Measurements from ENCODE around the gene PLK2. TPM values are rescaled to one million over a fixed set of nuclear protein-coding genes. Genes with fewer than 3 reads are reported as not detected.

PLK2 gene
- 183 and 186 TPM in 2 replicates for total RNA-seq
- polyA plus RNA-seq: 96.2 and 98.0 TPM in 2 replicates

DNA sequence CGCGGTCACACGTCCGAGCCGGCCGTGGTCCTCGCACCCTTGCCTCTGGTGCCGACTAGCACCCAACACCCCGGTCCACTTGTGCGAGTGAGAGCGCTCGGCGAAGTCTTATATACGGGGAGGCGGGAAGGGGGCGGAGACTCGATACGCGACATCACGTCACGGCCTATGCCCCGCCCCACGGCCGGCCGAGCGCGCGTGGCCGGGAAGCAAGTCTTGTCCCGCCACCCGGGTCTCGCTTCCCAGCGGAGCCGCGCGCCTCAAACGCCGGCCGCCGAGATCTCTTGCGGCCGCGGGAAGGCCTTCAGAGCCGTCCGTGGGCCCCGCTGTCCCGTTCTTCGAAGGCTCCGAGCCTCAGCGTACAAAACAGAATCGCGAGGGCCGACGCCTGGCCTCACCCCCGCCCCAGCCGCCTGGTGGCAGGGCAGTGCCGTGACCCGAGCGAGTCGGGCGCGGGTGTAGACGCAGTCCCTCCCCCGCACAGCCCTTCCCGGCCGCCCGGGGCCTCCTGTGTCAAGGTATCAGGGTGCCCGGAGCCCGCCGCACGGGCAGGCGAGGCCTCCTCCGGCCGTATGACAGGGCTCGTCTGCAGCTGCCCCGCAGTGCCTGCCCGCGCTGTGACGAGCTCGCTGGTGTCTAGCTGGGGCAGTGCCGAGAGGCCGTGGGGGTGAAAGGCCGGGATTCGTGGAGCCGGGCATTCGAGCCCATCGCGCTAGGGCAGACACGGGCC is at the start of gene PLK2:
Gene PLK2 (minus strand): TSS at position 85 of the 730 bp plus-strand sequence. CDS start 127 bp downstream, outside the sequence.
- H3K9me2 ChIP-seq (replicated peaks; ENCODE audit: insufficient read depth): no peaks in the 10 kb centered on the region
- H3K27ac ChIP-seq: peak within 1 kb of the TSS; percentile 98
- H3K4me3 ChIP-seq: peak within 1 kb of the TSS; percentile 85
- no peaks in the 10 kb centered on the region for H3K27me3 ChIP-seq
- TF ChIP-seq CTCF (IDR thresholded peaks at IDR 0.05; ENCODE audit: poor library complexity): peak; percentile 49
- TF ChIP-seq EZH2phosphoT487 (IDR thresholded peaks at IDR 0.05; ENCODE audit: low read depth, severe bottlenecking, unreplicated experiment): no peak
- H4K20me1 ChIP-seq (ENCODE audit: insufficient read depth, poor library complexity, severe bottlenecking): peaks cover 34% of the 10 kb centered on the region
- H3K4me2 ChIP-seq: peak within 1 kb of the TSS; percentile 92
- H3K4me1 ChIP-seq (ENCODE audit: insufficient read depth): peaks cover 9% of the 10 kb centered on the region
- WGBS (ENCODE audit: low lambda C conversion rate, missing lambda C conversion rate): under 1% methylated on average over 81 of the region's 89 CpGs
- peaks cover 47% of the 10 kb centered on the region for H3K79me2 ChIP-seq
- peak within 1 kb of the TSS; percentile 79 for H2AFZ ChIP-seq
- peak; percentile 96 for DNase-seq (ENCODE audit: low spot score)
- peaks cover 11% of the 10 kb centered on the region for H3K36me3 ChIP-seq (replicated peaks; ENCODE audit: insufficient read depth, low read depth)
- no peaks in the 10 kb centered on the region for H3K9me3 ChIP-seq (ENCODE audit: low read depth)

DNA sequence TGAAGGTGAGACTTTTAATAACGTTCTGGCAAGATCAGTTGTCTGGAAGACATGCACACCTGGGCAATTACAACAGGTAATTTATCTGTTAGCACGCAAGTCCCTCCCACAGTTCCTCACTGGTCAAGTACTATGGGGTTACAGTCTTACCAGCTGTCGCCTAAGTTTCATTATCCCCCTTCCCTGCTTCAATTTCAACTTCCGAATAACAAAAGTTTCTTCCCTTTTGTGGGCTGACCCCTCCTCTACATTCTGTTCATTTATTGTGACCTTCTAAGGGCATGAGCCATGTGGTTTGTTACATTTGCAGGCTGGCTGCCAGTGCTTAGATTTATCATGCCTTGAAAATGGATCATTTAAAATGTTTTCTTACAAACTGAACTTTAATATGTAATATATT is 47.8 kb upstream of the PLK2 start:
- no peak overlapping the region for H2AFZ ChIP-seq
- no peaks in the 10 kb centered on the region for H3K27me3 ChIP-seq
- no peaks in the 10 kb centered on the region for H3K9me3 ChIP-seq (ENCODE audit: low read depth)
- no peak overlapping the region for H3K27ac ChIP-seq
- H3K4me1 ChIP-seq (ENCODE audit: insufficient read depth): no peaks in the 10 kb centered on the region
- WGBS (ENCODE audit: low lambda C conversion rate, missing lambda C conversion rate): 78% methylated on average over 4 of the region's 4 CpGs
- DNase-seq (ENCODE audit: low spot score): no peak
- H3K79me2 ChIP-seq: no peaks in the 10 kb centered on the region
- TF ChIP-seq CTCF (IDR thresholded peaks at IDR 0.05; ENCODE audit: poor library complexity) (no peak), EZH2phosphoT487 (IDR thresholded peaks at IDR 0.05; ENCODE audit: low read depth, severe bottlenecking, unreplicated experiment) (no peak), EZH2 (IDR thresholded peaks at IDR 0.05; ENCODE audit: borderline replicate concordance) (no peak)
- H3K9me2 ChIP-seq (replicated peaks; ENCODE audit: insufficient read depth): no peaks in the 10 kb centered on the region
- H3K4me2 ChIP-seq: no peak overlapping the region
- no peaks in the 10 kb centered on the region for H3K36me3 ChIP-seq (replicated peaks; ENCODE audit: insufficient read depth, low read depth)
- H3K4me3 ChIP-seq: no peak overlapping the region
- H4K20me1 ChIP-seq (ENCODE audit: insufficient read depth, poor library complexity, severe bottlenecking): no peaks in the 10 kb centered on the region

DNA sequence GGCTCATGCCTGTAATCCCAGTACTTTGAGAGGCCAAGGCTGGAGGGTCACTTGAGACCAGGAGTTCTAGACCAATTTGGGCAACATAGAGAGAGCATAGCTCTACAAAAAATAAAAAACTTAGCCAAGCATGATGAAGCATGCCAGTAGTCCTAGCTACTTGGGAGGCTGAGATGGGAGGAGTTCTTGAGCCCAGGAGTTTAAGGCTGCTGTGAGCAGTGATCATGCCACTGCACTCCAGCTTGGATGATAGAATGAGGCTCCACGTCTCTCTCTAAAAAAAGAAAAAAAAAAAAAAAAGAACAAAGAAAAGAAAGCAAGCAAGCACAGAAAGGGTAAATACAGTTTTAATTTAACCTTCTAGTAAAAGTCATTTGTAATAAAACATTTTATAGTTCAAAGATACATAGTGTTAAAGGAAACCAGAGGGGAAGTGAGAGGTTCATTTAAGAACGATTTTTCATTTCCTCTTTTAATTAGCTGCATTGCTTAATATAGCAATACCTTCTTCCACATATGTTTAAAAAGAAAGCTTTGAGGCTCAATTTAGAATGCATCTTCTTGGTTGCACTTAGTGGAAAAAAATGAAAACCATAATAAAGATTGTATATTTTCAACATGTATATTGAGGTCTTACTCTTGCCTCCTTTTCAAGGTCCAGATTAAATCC is 46.2 kb upstream of the PLK2 start:
- 63% methylated on average over 2 of the region's 2 CpGs for WGBS (ENCODE audit: low lambda C conversion rate, missing lambda C conversion rate)

More for the DNA sequence above, 46.2 kb upstream of the PLK2 start:
- TF ChIP-seq CTCF (IDR thresholded peaks at IDR 0.05; ENCODE audit: poor library complexity): no peak
- no peak for TF ChIP-seq EZH2phosphoT487 (IDR thresholded peaks at IDR 0.05; ENCODE audit: low read depth, severe bottlenecking, unreplicated experiment)
- no peak overlapping the region for H3K4me2 ChIP-seq
- no peak overlapping the region for H2AFZ ChIP-seq
- no peak overlapping the region for H3K4me3 ChIP-seq
- H3K9me2 ChIP-seq (replicated peaks; ENCODE audit: insufficient read depth): no peaks in the 10 kb centered on the region
- DNase-seq (ENCODE audit: low spot score): no peak
- H4K20me1 ChIP-seq (ENCODE audit: insufficient read depth, poor library complexity, severe bottlenecking): no peaks in the 10 kb centered on the region
- no peaks in the 10 kb centered on the region for H3K79me2 ChIP-seq
- H3K4me1 ChIP-seq (ENCODE audit: insufficient read depth): no peaks in the 10 kb centered on the region
- no peaks in the 10 kb centered on the region for H3K36me3 ChIP-seq (replicated peaks; ENCODE audit: insufficient read depth, low read depth)
- H3K9me3 ChIP-seq (ENCODE audit: low read depth): no peaks in the 10 kb centered on the region
- H3K27ac ChIP-seq: no peak overlapping the region
- no peaks in the 10 kb centered on the region for H3K27me3 ChIP-seq

All from hepatocyte (in vitro differentiated cells).